Esophagus muscularis mucosa (tissue), 4 donors: Measurements from ENCODE around the gene MACROD2. TPM values are rescaled to one million over a fixed set of nuclear protein-coding genes. Genes with fewer than 3 reads are reported as not detected.

Experiments
- DNase-seq: peaks from one replicate; pipeline ENCODE4 v3.0.0-alpha.2; 2017; ENCODE audit errors: extremely low spot score
- H3K27ac ChIP-seq, 4 donors: fragments of 200-600 bp; sonication (generic); replicated peaks in 1 of 4; 1 replicate in 3 of 4; 2 replicates in 1 of 4; pipeline ENCODE4 v1.5.1; 2016 to 2019; ENCODE audit warnings: mild to moderate bottlenecking in 1 of 4
- H3K27me3 ChIP-seq, 4 donors: fragments of 200-600 bp; sonication (generic); one replicate each; pipeline versions ENCODE4 v1.5.1 to v1.6.0; 2016 to 2019
- H3K36me3 ChIP-seq, 4 donors: fragments of 200-600 bp; sonication (generic); one replicate each; pipeline ENCODE4 v1.5.1; 2016 to 2019
- H3K4me1 ChIP-seq, 4 donors: fragments of 200-600 bp; sonication (generic); one replicate each; pipeline ENCODE4 v1.5.1; 2016 to 2019
- H3K4me3 ChIP-seq, 4 donors: fragments of 200-600 bp; sonication (generic); 1 replicate in 2 of 4; 2 replicates in 2 of 4; pipeline ENCODE4 v1.5.1; 2016 to 2019; ENCODE audit warnings: mild to moderate bottlenecking in 4 of 4, moderate library complexity in 1 of 4
- H3K9me3 ChIP-seq, 4 donors: fragments of 200-600 bp; sonication (generic); 1 replicate in 3 of 4; 2 replicates in 1 of 4; pipeline ENCODE4 v1.5.1; 2016 to 2019
- CTCF ChIP-seq, 3 experiments: fragments of 200-600 bp in 2 of 3; fragments of 450-650 bp in 1 of 3; sonication (generic) in 2 of 3; IDR thresholded peaks; one replicate each; pipeline ENCODE4 v1.5.1; 2017 to 2019; ENCODE audit warnings: antibody characterized with exemption in 3 of 3, mild to moderate bottlenecking in 2 of 3, moderate library complexity in 1 of 3
- EP300 ChIP-seq: sonication (generic); formaldehyde crosslinking; IDR thresholded peaks from one replicate; pipeline ENCODE4 v1.6.1; 2017; ENCODE audit warnings: antibody characterized with exemption
- POLR2A ChIP-seq: fragments of 450-650 bp; IDR thresholded peaks from one replicate; pipeline ENCODE4 v1.6.1; 2017; ENCODE audit warnings: antibody characterized with exemption, moderate library complexity, mild to moderate bottlenecking, low read depth
- POLR2AphosphoS5 ChIP-seq, 2 donors: sonication (generic); formaldehyde crosslinking; IDR thresholded peaks; one replicate each; pipeline ENCODE4 v1.6.1; 2017; ENCODE audit warnings: antibody characterized with exemption in 2 of 2
- WGBS: methylation state at CpG from one replicate; pipeline ENCODE4 v1.1.5; 2018; 5-methylcytosine and 5-hydroxymethylcytosine counted together
- intact Hi-C: fragments of 100-400 bp; cut with DNase I; formaldehyde crosslinking; loops from one replicate; pipeline ENCODE4 v1.15.1; 2023
- total RNA-seq, 4 donors: library from RNA; depleted of rRNA; stranded (reverse); fragments of >200 nt; gene quantifications; one replicate each; pipeline versions ENCODE4 v1.1.0 to v1.2.1, GENCODE V29; 2016

The MACROD2 gene
- total RNA-seq, 4 donors from 2014 or later = 1.4 to 3.6 (median 2.6) TPM

- WGBS = 83% methylated on average over 5 of the region's 5 CpGs
- no peaks in the 10 kb centered on the region for H3K36me3 ChIP-seq
- H3K27ac ChIP-seq = no peak overlapping the region
- TF ChIP-seq CTCF (IDR thresholded peaks at IDR 0.05) (no peak), EP300 (no peak), POLR2AphosphoS5 (IDR thresholded peaks at IDR 0.05) (no peak), POLR2A (no peak)
- H3K9me3 ChIP-seq = peaks cover 0 to 4% (median 0%) of the 10 kb centered on the region in 4 donors
- no peak for DNase-seq
- peaks cover 0 to 11% (median 8%) of the 10 kb centered on the region in 4 donors for H3K4me1 ChIP-seq
- H3K27me3 ChIP-seq = no peaks in the 10 kb centered on the region
- intact Hi-C loops = no loop called here
- H3K4me3 ChIP-seq = no peak overlapping the region
Measured at GRCh38 chr20:16066571-16066970, 2071.3 kb downstream of the MACROD2 start.

- no peak overlapping the region for H3K27ac ChIP-seq
- intact Hi-C loops = no loop called here
- TF ChIP-seq EP300 (no peak), POLR2AphosphoS5 (IDR thresholded peaks at IDR 0.05) (no peak), POLR2A (no peak), CTCF (IDR thresholded peaks at IDR 0.05) (no peak)
- 96% methylated on average over 1 of the region's 1 CpG for WGBS
- H3K36me3 ChIP-seq = no peaks in the 10 kb centered on the region
- H3K27me3 ChIP-seq = no peaks in the 10 kb centered on the region
- DNase-seq = no peak
- peaks cover 0 to 11% (median 6%) of the 10 kb centered on the region in 4 donors for H3K4me1 ChIP-seq
- no peak overlapping the region for H3K4me3 ChIP-seq
- peaks cover 0 to 4% (median 0%) of the 10 kb centered on the region in 4 donors for H3K9me3 ChIP-seq
Measured at GRCh38 chr20:16069389-16070010, 2074.2 kb downstream of the MACROD2 start.

GRCh38 chr20:16072220-16072619, 2076.9 kb downstream of the MACROD2 start:
- intact Hi-C loops = no loop called here
- no peak for TF ChIP-seq CTCF (IDR thresholded peaks at IDR 0.05)
- no peak for TF ChIP-seq EP300
- no peak for TF ChIP-seq POLR2AphosphoS5 (IDR thresholded peaks at IDR 0.05)
- Histone ChIP-seq H3K4me3 (no peak overlapping the region), H3K27me3 (no peaks in the 10 kb centered on the region), H3K4me1 (no peaks in the 10 kb centered on the region), H3K9me3 (peaks cover 0 to 4% (median 0%) of the 10 kb centered on the region in 4 donors), H3K27ac (no peak overlapping the region), H3K36me3 (no peaks in the 10 kb centered on the region)
- DNase-seq = no peak
- WGBS = 100% methylated on average over 1 of the region's 1 CpG

GRCh38 chr20:16078172-16078898, 2083.0 kb downstream of the MACROD2 start:
- intact Hi-C loops = no loop called here
- Histone ChIP-seq H3K36me3 (no peaks in the 10 kb centered on the region), H3K27me3 (no peaks in the 10 kb centered on the region), H3K4me1 (no peaks in the 10 kb centered on the region), H3K27ac (no peak overlapping the region), H3K4me3 (no peak overlapping the region), H3K9me3 (no peaks in the 10 kb centered on the region)
- no peak for DNase-seq
- no peak for TF ChIP-seq EP300
- TF ChIP-seq CTCF (IDR thresholded peaks at IDR 0.05) = no peak
- TF ChIP-seq POLR2A = no peak
- no peak for TF ChIP-seq POLR2AphosphoS5 (IDR thresholded peaks at IDR 0.05)
- 83% methylated on average over 2 of the region's 2 CpGs for WGBS
